Keratinocyte (primary cell): ENCODE measurements around the gene EIF4E1B. TPM values are rescaled to one million over a fixed set of nuclear protein-coding genes. Genes with fewer than 3 reads are reported as not detected.

ENCODE experiments used
- DNase-seq: peaks from one replicate; pipeline ENCODE4 v3.0.0-alpha.2; 2011; ENCODE audit warnings: low read depth, missing footprints, low spot score
- FAIRE-seq: peaks from 2 replicates; lab custom pipeline; 2011; peaks lifted over from hg19 to GRCh38; lab: Jason Lieb, UNC
- H2AFZ ChIP-seq: 2 replicates; pipeline ENCODE4 v1.6.0; 2012; ENCODE audit warnings: low read length, control low read depth, inconsistent platforms; ENCODE audit not compliant: control insufficient read depth
- H3K27ac ChIP-seq: 2 replicates; pipeline ENCODE4 v1.5.1; 2011; ENCODE audit warnings: low read length; ENCODE audit not compliant: control insufficient read depth, insufficient read depth
- H3K27me3 ChIP-seq: 3 replicates; pipeline ENCODE4 v1.6.0; 2011; ENCODE audit warnings: low read length; ENCODE audit not compliant: control insufficient read depth, insufficient read depth; ENCODE audit errors: extremely low read depth
- H3K36me3 ChIP-seq, 2 experiments: 2 replicates in 1 of 2; 3 replicates in 1 of 2; pipeline ENCODE4 v1.5.1; 2011; ENCODE audit warnings: low read length in 2 of 2, mild to moderate bottlenecking in 1 of 2; ENCODE audit not compliant: control insufficient read depth in 2 of 2, insufficient read depth in 2 of 2; ENCODE audit errors: extremely low read depth in 1 of 2
- H3K4me1 ChIP-seq: 3 replicates; pipeline ENCODE4 v1.5.1; 2011; ENCODE audit warnings: low read length; ENCODE audit not compliant: control insufficient read depth, insufficient read depth; ENCODE audit errors: extremely low read depth
- H3K4me2 ChIP-seq: 3 replicates; pipeline ENCODE4 v1.6.0; 2011; ENCODE audit warnings: low read depth, low read length; ENCODE audit not compliant: control insufficient read depth, insufficient read depth; ENCODE audit errors: extremely low read depth
- H3K4me3 ChIP-seq, 3 experiments: fragments of 200-600 bp in 1 of 3; sonication (generic) in 1 of 3; 2 replicates in 2 of 3; 3 replicates in 1 of 3; pipeline ENCODE4 v1.5.1; 2011 to 2016; ENCODE audit warnings: low read length in 3 of 3, mild to moderate bottlenecking in 3 of 3, control low read depth in 2 of 3, inconsistent platforms in 1 of 3, low read depth in 1 of 3, mixed read lengths in 1 of 3, mixed run types in 1 of 3, moderate library complexity in 1 of 3; ENCODE audit not compliant: control insufficient read depth in 2 of 3, insufficient read depth in 2 of 3; ENCODE audit errors: extremely low read depth in 1 of 3
- H3K79me2 ChIP-seq: 2 replicates; pipeline ENCODE4 v1.6.0; 2012; ENCODE audit warnings: low read length; ENCODE audit not compliant: control insufficient read depth, insufficient read depth
- H3K9ac ChIP-seq: 3 replicates; pipeline ENCODE4 v1.6.0; 2011; ENCODE audit warnings: low read length; ENCODE audit not compliant: control insufficient read depth, insufficient read depth; ENCODE audit errors: extremely low read depth
- H3K9me1 ChIP-seq: 3 replicates; pipeline ENCODE4 v1.6.0; 2011; ENCODE audit warnings: low read length; ENCODE audit not compliant: control insufficient read depth, insufficient read depth; ENCODE audit errors: extremely low read depth
- H3K9me3 ChIP-seq: 2 replicates; pipeline ENCODE4 v1.5.1; 2012; ENCODE audit warnings: low read depth, low read length; ENCODE audit not compliant: control insufficient read depth
- H4K20me1 ChIP-seq: 3 replicates; pipeline ENCODE4 v1.6.0; 2011; ENCODE audit warnings: low read length; ENCODE audit not compliant: control insufficient read depth, insufficient read depth; ENCODE audit errors: extremely low read depth
- CTCF ChIP-seq, 3 experiments: IDR thresholded peaks in 1 of 3; conservative IDR thresholded peaks in 1 of 3; optimal IDR thresholded peaks in 1 of 3; 2 replicates in 2 of 3; 3 replicates in 1 of 3; pipeline versions ENCODE3 to v1.5.1; 2011; ENCODE audit warnings: low read length in 3 of 3, mild to moderate bottlenecking in 3 of 3, moderate library complexity in 2 of 3, control low read depth in 1 of 3, inconsistent platforms in 1 of 3; ENCODE audit not compliant: insufficient read depth in 2 of 3; ENCODE audit errors: extremely low read depth in 1 of 3
- EZH2 ChIP-seq: IDR thresholded peaks from one replicate; pipeline ENCODE4 v1.6.1; 2012; ENCODE audit warnings: inconsistent platforms, mild to moderate bottlenecking, low read length, moderate library complexity
- dilution Hi-C: fragments of 300-500 bp; cut with MboI; formaldehyde crosslinking; loops from one replicate; pipeline ENCODE4 v1.7.0; 2020; ENCODE audit warnings: low sequenced_read_pairs; ENCODE audit not compliant: extremely low pct_ligation_motif_present
- polyA plus RNA-seq, 5 experiments: library from polyadenylated mRNA; depleted of rRNA in 3 of 5; stranded (reverse) in 3 of 5; stranded (forward) in 1 of 5; unstranded in 1 of 5; fragments of >200 nt; gene quantifications; 1 replicate in 1 of 5; 2 replicates in 3 of 5; 3 replicates in 1 of 5; pipeline versions ENCODE4 v1.2.1 to v1.2.3, GENCODE V29; 2011 to 2012; ENCODE audit warnings: missing spikeins in 2 of 5, low read depth in 1 of 5, low replicate concordance in 1 of 5

EIF4E1B gene
- polyA plus RNA-seq, 1 donor (not counting 4 experiments of a cell fraction or from before 2014, with no cell fraction given) = not detected

- TF ChIP-seq CTCF (optimal IDR thresholded peaks at IDR 0.05 in 1 of 3, IDR thresholded peaks at IDR 0.05 in 1 of 3, conservative IDR thresholded peaks at IDR 0.05 in 1 of 3; ENCODE audit: extremely low read depth in 1 of 3, insufficient read depth in 2 of 3, low read length in 3 of 3) = no peak
- TF ChIP-seq EZH2 = no peak
- Histone ChIP-seq H3K9ac (no peak overlapping the region), H3K79me2 (no peaks in the 10 kb centered on the region), H3K36me3 (no peaks in the 10 kb centered on the region), H3K9me3 (no peaks in the 10 kb centered on the region), H3K27me3 (peaks cover 24% of the 10 kb centered on the region), H3K27ac (no peak overlapping the region), H3K4me1 (peaks cover 45% of the 10 kb centered on the region), H3K9me1 (no peaks in the 10 kb centered on the region), H3K4me2 (no peak overlapping the region), H2AFZ (no peak overlapping the region), H3K4me3 (no peak overlapping the region), H4K20me1 (peaks cover 4% of the 10 kb centered on the region)
- dilution Hi-C loops = no loop called here
- FAIRE-seq (no peak), DNase-seq (no peak)
These were observed 2.9 kb upstream of the EIF4E1B start for GRCh38 chr5:176627582-176627981.

- Histone ChIP-seq H3K9ac (no peak overlapping the region), H3K9me1 (no peaks in the 10 kb centered on the region), H3K79me2 (no peaks in the 10 kb centered on the region), H3K27me3 (peaks cover 32% of the 10 kb centered on the region), H2AFZ (no peak overlapping the region), H3K4me3 (no peak overlapping the region), H3K36me3 (no peaks in the 10 kb centered on the region), H3K4me1 (peaks cover 45% of the 10 kb centered on the region), H3K9me3 (no peaks in the 10 kb centered on the region), H4K20me1 (peaks cover 4% of the 10 kb centered on the region), H3K27ac (no peak overlapping the region), H3K4me2 (no peak overlapping the region)
- no peak for DNase-seq
- peak; percentile 56 for FAIRE-seq
- TF ChIP-seq EZH2 (no peak), CTCF (optimal IDR thresholded peaks at IDR 0.05 in 1 of 3, IDR thresholded peaks at IDR 0.05 in 1 of 3, conservative IDR thresholded peaks at IDR 0.05 in 1 of 3; ENCODE audit: extremely low read depth in 1 of 3, insufficient read depth in 2 of 3, low read length in 3 of 3) (no peak)
- dilution Hi-C loops = no loop called here
These were observed 1.9 kb upstream of the EIF4E1B start for GRCh38 chr5:176628406-176629228.
